K562 (cell line): ENCODE data around the gene DCPS. TPM values are rescaled to one million over a fixed set of nuclear protein-coding genes. Genes with fewer than 3 reads are reported as not detected.
A peak's percentile ranks its signal among the peaks of the same experiment; 100 is the strongest.

ENCODE experiments used
- ATAC-seq: fragments of 200-7000 bp; cut with Tn5 transposase; 3 replicates; pipeline ENCODE4 v1.9.1; 2020; ENCODE audit warnings: moderate library complexity
- BruUV-seq: library from RNA; stranded (reverse); fragments of 400-500 nt; replicated peaks from 2 replicates; lab custom pipeline; 2021; lab: Mats Ljungman, UMichigan
- CTCF ChIA-PET: fragments of 300-600 bp; formaldehyde crosslinking; extraction: SDS; loops from one replicate; lab custom pipeline; 2021; ENCODE audit warnings: low intra/inter-chr PET ratio; lab: Yijun Ruan, JAX
- POLR2A ChIA-PET: fragments of 300-600, 350-650 bp; sonication (Branson Sonifier 250); formaldehyde crosslinking; extraction: SDS; loops from one replicate; lab custom pipeline; 2021; ENCODE audit warnings: antibody characterized with exemption, inconsistent platforms; lab: Yijun Ruan, JAX
- DNase-seq, 4 experiments: peaks; one replicate each; pipeline versions ENCODE4 v3.0.0 to v3.0.0-alpha.2; 2011 to 2018; ENCODE audit warnings: low spot score in 3 of 4, mixed read lengths in 3 of 4; ENCODE audit errors: extremely low read depth in 1 of 4
- FAIRE-seq: peaks from 2 replicates; lab custom pipeline; 2011; peaks lifted over from hg19 to GRCh38; lab: Jason Lieb, UNC
- H2AFZ ChIP-seq: 2 replicates; pipeline ENCODE4 v1.6.0; 2011; ENCODE audit warnings: low read depth, low read length, control low read depth, inconsistent platforms
- H3K27ac ChIP-seq: fragments of 200-600 bp; 3 replicates; pipeline ENCODE4 v1.8.0; 2011; ENCODE audit warnings: low read depth, mild to moderate bottlenecking, control low read depth, inconsistent platforms, low read length, moderate library complexity, mixed read lengths; ENCODE audit errors: extremely low read depth
- H3K27me3 ChIP-seq, 2 experiments: fragments of 300-600 bp in 1 of 2; 2 replicates in 1 of 2; 3 replicates in 1 of 2; pipeline versions ENCODE4 v1.6.0 to v1.8.0; 2011; ENCODE audit warnings: inconsistent platforms in 2 of 2, low read length in 2 of 2, mild to moderate bottlenecking in 1 of 2, mixed read lengths in 1 of 2, moderate library complexity in 1 of 2; ENCODE audit not compliant: control insufficient read depth in 2 of 2, insufficient read depth in 2 of 2
- H3K36me3 ChIP-seq: fragments of 300-600 bp; 3 replicates; pipeline ENCODE4 v1.8.0; 2011; ENCODE audit warnings: mild to moderate bottlenecking, low read length, inconsistent platforms; ENCODE audit not compliant: control insufficient read depth, insufficient read depth
- H3K4me1 ChIP-seq, 2 experiments: fragments of 200-600 bp in 1 of 2; replicated peaks in 1 of 2; 2 replicates in 1 of 2; 3 replicates in 1 of 2; pipeline versions ENCODE4 v1.5.1 to v1.8.0; 2011; ENCODE audit warnings: inconsistent platforms in 2 of 2, low read length in 2 of 2, mild to moderate bottlenecking in 1 of 2, mixed read lengths in 1 of 2, moderate library complexity in 1 of 2; ENCODE audit not compliant: control insufficient read depth in 2 of 2, insufficient read depth in 2 of 2
- H3K4me2 ChIP-seq: 2 replicates; pipeline ENCODE4 v1.6.1; 2011; ENCODE audit warnings: low read length, control low read depth, inconsistent platforms, mixed read lengths; ENCODE audit not compliant: insufficient read depth
- H3K4me3 ChIP-seq: fragments of 200-600 bp; sonication (generic), shearing (Covaris generic); 2 replicates; pipeline ENCODE4 v1.5.1; 2016; ENCODE audit warnings: control low read depth, inconsistent platforms
- H3K79me2 ChIP-seq: fragments of 200-600 bp; 3 replicates; pipeline ENCODE4 v1.8.0; 2011; ENCODE audit warnings: low read length, inconsistent platforms; ENCODE audit not compliant: control insufficient read depth, insufficient read depth
- H3K9ac ChIP-seq, 2 experiments: 2 replicates each; pipeline versions ENCODE4 v1.6.0 to v1.6.1; 2011; ENCODE audit warnings: low read depth in 2 of 2, low read length in 2 of 2, control low read depth in 1 of 2, inconsistent platforms in 1 of 2, mild to moderate bottlenecking in 1 of 2, mixed read lengths in 1 of 2; ENCODE audit not compliant: insufficient read depth in 1 of 2
- H3K9me1 ChIP-seq: one replicate; pipeline ENCODE4 v1.6.0; 2011; ENCODE audit warnings: inconsistent platforms, mild to moderate bottlenecking, low read length, moderate library complexity; ENCODE audit not compliant: control insufficient read depth, insufficient read depth
- H3K9me3 ChIP-seq: replicated peaks from 2 replicates; pipeline ENCODE4 v1.5.1; 2011; ENCODE audit warnings: low read depth, low read length, inconsistent platforms; ENCODE audit not compliant: control insufficient read depth, insufficient read depth
- H4K20me1 ChIP-seq: replicated peaks from 2 replicates; pipeline ENCODE4 v1.6.1; 2011; ENCODE audit warnings: low read length, inconsistent platforms, mixed read lengths; ENCODE audit not compliant: control insufficient read depth, insufficient read depth
- CBX2 ChIP-seq: fragments of 200-600 bp; sonication (generic); IDR thresholded peaks from one replicate; pipeline ENCODE4 v1.6.1; 2012; ENCODE audit warnings: mild to moderate bottlenecking, low read length, inconsistent platforms; ENCODE audit not compliant: insufficient read depth, poor library complexity, severe bottlenecking
- CXXC5 ChIP-seq: fragments of 250-450 bp; sonication (Bioruptor Pico); IDR thresholded peaks from 2 replicates; pipeline ENCODE4 v1.8.0; 2022; ENCODE audit warnings: inconsistent platforms, mild to moderate bottlenecking, moderate library complexity
- FUS ChIP-seq: fragments of 200-400 bp; formaldehyde crosslinking; optimal IDR thresholded peaks from 2 replicates; pipeline ENCODE3; 2017; ENCODE audit warnings: low read depth, low read length
- GTF2F1 ChIP-seq: IDR thresholded peaks from 2 replicates; pipeline ENCODE4 v1.6.1; 2011; ENCODE audit warnings: low read depth, low read length, improper control_type of control experiment
- HEY1 ChIP-seq: fragments of 250-450 bp; sonication (Bioruptor Pico); IDR thresholded peaks from 2 replicates; pipeline ENCODE4 v1.5.0; 2020; ENCODE audit warnings: mild to moderate bottlenecking, moderate library complexity, borderline replicate concordance
- KLF10 ChIP-seq: fragments of 250-450 bp; sonication (Bioruptor Pico); IDR thresholded peaks from 2 replicates; pipeline ENCODE4 v1.6.1; 2021; ENCODE audit warnings: matching md5 sums
- MEF2D ChIP-seq: conservative IDR thresholded peaks from 2 replicates; pipeline ENCODE4 v1.6.1; 2016; ENCODE audit warnings: low read depth, missing genetic modification characterization, missing compliant biosample characterization
- MTA1 ChIP-seq: fragments of 450-650 bp; IDR thresholded peaks from 2 replicates; pipeline ENCODE4 v1.6.1; 2017; ENCODE audit warnings: borderline replicate concordance
- NBN ChIP-seq: fragments of 450-650 bp; IDR thresholded peaks from 2 replicates; pipeline ENCODE4 v1.6.1; 2016; ENCODE audit warnings: low read depth, mild to moderate bottlenecking
- NFE2 ChIP-seq: IDR thresholded peaks from 2 replicates; pipeline ENCODE4 v1.6.1; 2014; ENCODE audit warnings: antibody characterized with exemption, low read depth
- RBBP5 ChIP-seq: fragments of 200-600 bp; sonication (generic); IDR thresholded peaks from 2 replicates; pipeline ENCODE4 v1.6.1; 2012; ENCODE audit warnings: borderline replicate concordance, mild to moderate bottlenecking, low read length, control low read depth, inconsistent platforms; ENCODE audit not compliant: insufficient read depth, poor library complexity, severe bottlenecking
- SIRT6 ChIP-seq: IDR thresholded peaks from one replicate; pipeline ENCODE4 v1.6.1; 2012; ENCODE audit warnings: low read depth, mild to moderate bottlenecking, control low read depth, inconsistent platforms, low read length, moderate library complexity
- SNIP1 ChIP-seq: fragments of 450-650 bp; IDR thresholded peaks from 2 replicates; pipeline ENCODE4 v1.7.1; 2017; ENCODE audit warnings: low read depth, mild to moderate bottlenecking
- SP2 ChIP-seq: IDR thresholded peaks from 2 replicates; pipeline ENCODE4 v1.6.1; 2011; ENCODE audit warnings: mild to moderate bottlenecking, low read depth, low read length, moderate library complexity; ENCODE audit not compliant: poor library complexity, severe bottlenecking; ENCODE audit errors: extremely low read depth
- YBX1 ChIP-seq: fragments of 450-650 bp; IDR thresholded peaks from 2 replicates; pipeline ENCODE4 v1.7.1; 2016; ENCODE audit warnings: mild to moderate bottlenecking
- ZEB2 ChIP-seq: fragments of 450-650 bp; IDR thresholded peaks from 2 replicates; pipeline ENCODE4 v1.6.1; 2016
- WGBS: fragments of 100-300 bp; shearing (Covaris generic); methylation state at CpG from one replicate; pipeline ENCODE4 v1.1.6; 2016; ENCODE audit warnings: low coverage, mixed read lengths; ENCODE audit not compliant: insufficient coverage; ENCODE audit errors: missing lambda C conversion rate; 5-methylcytosine and 5-hydroxymethylcytosine counted together
- in situ Hi-C: fragments of 300-500 bp; cut with MboI; formaldehyde crosslinking; loops from 4 replicates; pipeline ENCODE4 v1.15.0; 2018; ENCODE audit warnings: inconsistent platforms, mixed read lengths
- intact Hi-C: fragments of 100-400 bp; cut with micrococcal nuclease; formaldehyde crosslinking; loops from 2 replicates; pipeline ENCODE4 v1.14.2; 2022
- polyA plus RNA-seq, 8 experiments: library from polyadenylated mRNA; depleted of rRNA in 4 of 8; stranded (reverse) in 5 of 8; unstranded in 3 of 8; fragments of >200 nt; fragmentation: Nextera tagmentation in 2 of 8; fragmentation: Illumina TruSeq in 1 of 8; extraction: Ambion mirVana in 2 of 8; extraction: Trizol in 1 of 8; gene quantifications; 2 replicates each; pipeline versions ENCODE4 v1.2.1 to v1.2.3, GENCODE V29; 2011 to 2014; ENCODE audit warnings: inconsistent platforms in 1 of 8, missing spikeins in 1 of 8
- total RNA-seq, 7 experiments: library from RNA; depleted of rRNA in 6 of 7; stranded (reverse); fragments of >200 nt in 6 of 7; fragmentation: Illumina TruSeq in 2 of 7; extraction: Trizol in 2 of 7; gene quantifications; 2 replicates each; pipeline versions ENCODE4 v1.2.1 to v1.2.3, GENCODE V29; 2011 to 2021; ENCODE audit warnings: low replicate concordance in 1 of 7
- TF ChIP-seq, protein P1 (sequence below): fragments of 250-450 bp; sonication (Bioruptor Pico); IDR thresholded peaks from 2 replicates; pipeline ENCODE4 v1.5.0; 2021

The DCPS gene
- total and polyA plus RNA-seq, 9 of the 15 experiments (the other 6 are each of a cell fraction or from before 2014, with no cell fraction given) = 8.7 to 38.1 (median 17.9) TPM

DNA sequence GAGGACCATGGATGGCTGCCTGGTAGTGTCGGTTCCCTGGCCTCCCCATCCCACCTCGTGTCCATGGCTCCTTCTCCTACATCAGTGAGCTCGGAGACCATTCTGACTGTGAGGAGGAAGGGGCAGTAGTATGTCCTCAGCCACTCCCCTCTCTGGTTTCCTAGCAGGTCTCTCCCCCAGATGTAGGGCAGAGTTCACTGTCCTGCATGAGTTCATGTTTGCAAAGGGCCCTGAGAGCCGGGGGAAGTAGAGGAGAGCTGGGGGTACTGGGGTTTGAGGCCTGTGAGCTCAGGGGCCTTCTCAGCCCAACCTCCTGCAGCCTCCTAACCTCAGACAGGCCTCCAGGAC lies 33.2 kb downstream of the DCPS start:
- CTCF ChIA-PET = no interaction called here

More for the DNA sequence above, 33.2 kb downstream of the DCPS start:
- Histone ChIP-seq H3K27ac (no peak overlapping the region), H3K9ac (0 out of 4 replicates have a peak overlapping the region, but pooled peaks of 1 of the 2 experiments have one; percentile 21), H3K9me3 (no peaks in the 10 kb centered on the region), H4K20me1 (no peaks in the 10 kb centered on the region), H3K36me3 (peaks cover 25% of the 10 kb centered on the region; the same call in 1 of the 3 replicates), H3K27me3 (no peaks in the 10 kb centered on the region), H3K4me3 (no peak overlapping the region), H3K79me2 (no peaks in the 10 kb centered on the region), H3K4me1 (peaks cover 3 to 12% of the 10 kb centered on the region in 2 experiments; a peak in 4 of 5 replicates), H3K9me1 (peaks cover 3% of the 10 kb centered on the region), H2AFZ (no peak overlapping the region), H3K4me2 (no peak overlapping the region)
- FAIRE-seq (no peak), DNase-seq (no peak), ATAC-seq (no peak)
- 65% methylated on average over 4 of the region's 4 CpGs for WGBS
- POLR2A ChIA-PET = interaction anchor here (1.1 kb wide), 1 partner anchor 9 kb away, joined by 4 read pairs; no protein-coding TSS in a partner anchor
- intact Hi-C loops (no loop called here), in situ Hi-C loops (no loop called here)
- BruUV-seq = no TSS peak
- no peak for TF ChIP-seq NFE2
- TF ChIP-seq RBBP5 = no peak
- TF ChIP-seq GTF2F1 = no peak
- TF ChIP-seq, protein P1, sequence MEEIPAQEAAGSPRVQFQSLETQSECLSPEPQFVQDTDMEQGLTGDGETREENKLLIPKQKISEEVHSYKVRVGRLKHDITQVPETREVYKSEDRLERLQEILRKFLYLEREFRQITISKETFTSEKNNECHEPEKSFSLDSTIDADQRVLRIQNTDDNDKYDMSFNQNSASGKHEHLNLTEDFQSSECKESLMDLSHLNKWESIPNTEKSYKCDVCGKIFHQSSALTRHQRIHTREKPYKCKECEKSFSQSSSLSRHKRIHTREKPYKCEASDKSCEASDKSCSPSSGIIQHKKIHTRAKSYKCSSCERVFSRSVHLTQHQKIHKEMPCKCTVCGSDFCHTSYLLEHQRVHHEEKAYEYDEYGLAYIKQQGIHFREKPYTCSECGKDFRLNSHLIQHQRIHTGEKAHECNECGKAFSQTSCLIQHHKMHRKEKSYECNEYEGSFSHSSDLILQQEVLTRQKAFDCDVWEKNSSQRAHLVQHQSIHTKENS (CRISPR knock-in tag) = no peak
- no peak for TF ChIP-seq SNIP1
- no peak for TF ChIP-seq MTA1
- no peak for TF ChIP-seq CBX2
- no peak for TF ChIP-seq YBX1
- TF ChIP-seq KLF10 (CRISPR knock-in tag) = no peak
- no peak for TF ChIP-seq ZEB2
- TF ChIP-seq SIRT6 = no peak
- TF ChIP-seq SP2 = no peak
- TF ChIP-seq HEY1 (CRISPR knock-in tag) = no peak
- TF ChIP-seq CXXC5 (CRISPR knock-in tag) = no peak
- no peak for TF ChIP-seq MEF2D (tag)
- no peak for TF ChIP-seq NBN
- no peak for TF ChIP-seq FUS
